Cerebellar nuclear complex (tissue), 1 donor: ENCODE data around the gene DAAM1.
A peak's percentile ranks its signal among the peaks of the same experiment; 100 is the strongest.

Experiments used
- DNase-seq, 2 experiments: peaks; one replicate each; lab custom pipeline; 2025; lab: John Stamatoyannopoulos, UW

The DAAM1 gene

GRCh38 chr14:59188461-59189090 lies at the start of gene DAAM1:
DAAM1 (plus strand) TSS chr14:59188667; CDS start chr14:59263478, 74,811 bp downstream.
- peak; percentile 94 to 99 for DNase-seq

- no peak for DNase-seq
Observed at GRCh38 chr14:59139324-59139723, 49.1 kb upstream of the DAAM1 start.

GRCh38 chr14:59140106-59140843 lies 48.2 kb upstream of the DAAM1 start:
- DNase-seq: no peak

GRCh38 chr14:59146484-59146883 lies 42.0 kb upstream of the DAAM1 start:
- DNase-seq: no peak

- no peak for DNase-seq
Observed at GRCh38 chr14:59147007-59147406, 41.5 kb upstream of the DAAM1 start.

GRCh38 chr14:59148334-59148900 lies 40.0 kb upstream of the DAAM1 start:
- no peak for DNase-seq

GRCh38 chr14:59150990-59151389 lies 37.5 kb upstream of the DAAM1 start:
- DNase-seq: no peak

GRCh38 chr14:59154373-59154772 lies 34.1 kb upstream of the DAAM1 start:
- no peak for DNase-seq

GRCh38 chr14:59155886-59156285 lies 32.6 kb upstream of the DAAM1 start:
- DNase-seq: no peak

GRCh38 chr14:59159169-59159568 lies 29.3 kb upstream of the DAAM1 start:
- DNase-seq: no peak

- DNase-seq: no peak
Observed at GRCh38 chr14:59160506-59160905, 28.0 kb upstream of the DAAM1 start.

- no peak for DNase-seq
Observed at GRCh38 chr14:59161561-59162175, 26.8 kb upstream of the DAAM1 start.

- no peak for DNase-seq
Observed at GRCh38 chr14:59166258-59166657, 22.2 kb upstream of the DAAM1 start.

- no peak for DNase-seq
Observed at GRCh38 chr14:59175404-59175803, 13.1 kb upstream of the DAAM1 start.

GRCh38 chr14:59176765-59177164 lies 11.7 kb upstream of the DAAM1 start:
- no peak for DNase-seq

GRCh38 chr14:59177262-59177661 lies 11.2 kb upstream of the DAAM1 start:
- no peak for DNase-seq

GRCh38 chr14:59181791-59182190 lies 6.7 kb upstream of the DAAM1 start:
- no peak for DNase-seq

- DNase-seq: no peak
Observed at GRCh38 chr14:59182641-59183040, 5.8 kb upstream of the DAAM1 start.

GRCh38 chr14:59183150-59183549 lies 5.3 kb upstream of the DAAM1 start:
- no peak for DNase-seq

GRCh38 chr14:59184396-59184795 lies 4.1 kb upstream of the DAAM1 start:
- no peak for DNase-seq

- DNase-seq: no peak
Observed at GRCh38 chr14:59185676-59186075, 2.8 kb upstream of the DAAM1 start.

- DNase-seq: no peak
Observed at GRCh38 chr14:59186306-59186705, 2.2 kb upstream of the DAAM1 start.

- DNase-seq: no peak
Observed at GRCh38 chr14:59187118-59187517, 1.3 kb upstream of the DAAM1 start.
